Gastroesophageal sphincter (tissue), 3 donors: ENCODE results near the gene TBC1D8.

Experiments
- POLR2A ChIP-seq, 2 donors: fragments of 450-650 bp; IDR thresholded peaks; one replicate each; pipeline ENCODE4 v1.6.1; 2017; ENCODE audit warnings: antibody characterized with exemption in 2 of 2, mild to moderate bottlenecking in 2 of 2, moderate library complexity in 1 of 2
- TF ChIP-seq, protein P1 (sequence below), 4 experiments: fragments of 200-600 bp in 2 of 4; fragments of 450-650 bp in 2 of 4; sonication (generic) in 1 of 4; IDR thresholded peaks; one replicate each; pipeline ENCODE4 v1.5.1; 2017 to 2019; ENCODE audit warnings: antibody characterized with exemption in 4 of 4, mild to moderate bottlenecking in 2 of 4, moderate library complexity in 2 of 4

DNA sequence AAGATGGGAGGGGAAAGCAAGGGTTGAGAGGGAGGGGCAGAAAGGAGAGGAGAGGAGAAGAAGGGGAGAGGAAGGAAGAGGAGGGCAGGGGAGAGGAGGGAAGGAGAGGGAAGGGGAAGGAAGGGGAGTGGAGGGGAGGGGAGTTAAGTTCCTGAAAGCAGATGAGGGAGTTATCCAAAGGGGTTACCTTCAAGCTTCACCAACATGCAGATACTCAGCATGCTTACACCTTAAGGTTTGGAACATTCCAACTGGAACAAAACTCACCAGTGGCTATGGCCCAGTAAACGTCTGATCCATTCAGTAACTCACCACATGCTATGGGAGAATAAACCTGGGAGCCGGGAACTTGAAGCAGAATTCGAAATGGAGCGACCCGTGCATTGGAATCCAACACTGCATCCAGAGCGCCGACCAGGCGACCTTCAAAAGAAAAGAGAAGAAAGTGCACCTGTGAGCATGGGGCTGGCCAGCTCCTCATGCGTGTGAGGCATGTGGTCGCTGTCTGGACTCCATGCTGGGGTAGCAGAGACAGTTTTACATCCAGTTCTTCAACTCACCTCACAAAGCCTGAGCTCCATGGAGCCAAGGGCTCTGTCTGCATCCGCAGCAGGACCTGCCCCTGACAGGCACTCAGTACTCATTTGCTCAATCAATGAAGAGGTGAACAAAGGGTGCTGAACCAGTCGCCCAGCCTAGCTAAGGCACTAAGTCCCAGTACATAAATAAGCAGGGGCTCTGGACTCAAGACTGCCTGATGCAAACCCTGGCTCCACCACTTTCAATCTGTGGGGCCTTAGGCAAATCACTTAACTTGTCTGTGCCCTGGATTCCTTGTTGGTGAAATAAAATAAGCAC is 61.0 kb downstream of the TBC1D8 start:
- TF ChIP-seq, protein P1, sequence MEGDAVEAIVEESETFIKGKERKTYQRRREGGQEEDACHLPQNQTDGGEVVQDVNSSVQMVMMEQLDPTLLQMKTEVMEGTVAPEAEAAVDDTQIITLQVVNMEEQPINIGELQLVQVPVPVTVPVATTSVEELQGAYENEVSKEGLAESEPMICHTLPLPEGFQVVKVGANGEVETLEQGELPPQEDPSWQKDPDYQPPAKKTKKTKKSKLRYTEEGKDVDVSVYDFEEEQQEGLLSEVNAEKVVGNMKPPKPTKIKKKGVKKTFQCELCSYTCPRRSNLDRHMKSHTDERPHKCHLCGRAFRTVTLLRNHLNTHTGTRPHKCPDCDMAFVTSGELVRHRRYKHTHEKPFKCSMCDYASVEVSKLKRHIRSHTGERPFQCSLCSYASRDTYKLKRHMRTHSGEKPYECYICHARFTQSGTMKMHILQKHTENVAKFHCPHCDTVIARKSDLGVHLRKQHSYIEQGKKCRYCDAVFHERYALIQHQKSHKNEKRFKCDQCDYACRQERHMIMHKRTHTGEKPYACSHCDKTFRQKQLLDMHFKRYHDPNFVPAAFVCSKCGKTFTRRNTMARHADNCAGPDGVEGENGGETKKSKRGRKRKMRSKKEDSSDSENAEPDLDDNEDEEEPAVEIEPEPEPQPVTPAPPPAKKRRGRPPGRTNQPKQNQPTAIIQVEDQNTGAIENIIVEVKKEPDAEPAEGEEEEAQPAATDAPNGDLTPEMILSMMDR (IDR thresholded peaks at IDR 0.05), result no peak
- no peak for TF ChIP-seq POLR2A (IDR thresholded peaks at IDR 0.05)
